Epithelial cell of proximal tubule (primary cell): ENCODE results near the gene IQCK. TPM values are rescaled to one million over a fixed set of nuclear protein-coding genes. Genes with fewer than 3 reads are reported as not detected.

ENCODE experiments used
- DNase-seq: peaks from one replicate; pipeline ENCODE4 v3.0.0-alpha.2; 2011; ENCODE audit warnings: low read depth
- H3K4me3 ChIP-seq: 2 replicates; pipeline ENCODE4 v1.5.1; 2011; ENCODE audit warnings: low read depth, mild to moderate bottlenecking, low read length
- CTCF ChIP-seq: conservative IDR thresholded peaks from 2 replicates; pipeline ENCODE4 v1.5.1; 2012; ENCODE audit warnings: low read depth, mild to moderate bottlenecking, low read length
- total RNA-seq: library from RNA; depleted of rRNA; stranded (reverse); fragments of >200 nt; gene quantifications from 2 replicates; pipeline ENCODE4 v1.2.3, GENCODE V29; 2015

IQCK gene
- total RNA-seq, 1 donor from 2014 or later = 10.0 TPM

GRCh38 chr16:19766554-19766884 is 48.4 kb downstream of the IQCK start:
- H3K4me3 ChIP-seq = no peak overlapping the region
- DNase-seq = no peak
- TF ChIP-seq CTCF = no peak

- TF ChIP-seq CTCF = no peak
- DNase-seq = no peak
- no peak overlapping the region for H3K4me3 ChIP-seq
Observed at GRCh38 chr16:19766988-19767387, 48.9 kb downstream of the IQCK start.

- H3K4me3 ChIP-seq = no peak overlapping the region
- TF ChIP-seq CTCF = no peak
- DNase-seq = no peak
Observed at GRCh38 chr16:19767497-19767896, 49.4 kb downstream of the IQCK start.

GRCh38 chr16:19769239-19769638 is 51.2 kb downstream of the IQCK start:
- no peak overlapping the region for H3K4me3 ChIP-seq
- no peak for DNase-seq
- TF ChIP-seq CTCF = no peak

GRCh38 chr16:19771040-19771439 is 53.0 kb downstream of the IQCK start:
- no peak for TF ChIP-seq CTCF
- no peak for DNase-seq
- no peak overlapping the region for H3K4me3 ChIP-seq

- no peak for DNase-seq
- TF ChIP-seq CTCF = no peak
- no peak overlapping the region for H3K4me3 ChIP-seq
Observed at GRCh38 chr16:19771796-19772195, 53.7 kb downstream of the IQCK start.

GRCh38 chr16:19774024-19774423 is 56.0 kb downstream of the IQCK start:
- no peak for DNase-seq
- TF ChIP-seq CTCF = no peak
- H3K4me3 ChIP-seq = no peak overlapping the region
